Ovary (tissue), 3 donors: ENCODE results near the gene C16orf89.

ENCODE experiments used
- CTCF ChIP-seq, 3 donors: fragments of 450-650 bp in 2 of 3; fragments of 200-600 bp in 1 of 3; IDR thresholded peaks; one replicate each; pipeline versions ENCODE4 v1.5.1 to v1.8.0; 2016 to 2022; ENCODE audit warnings: antibody characterized with exemption in 3 of 3, mild to moderate bottlenecking in 1 of 3
- EP300 ChIP-seq: sonication (generic); formaldehyde crosslinking; IDR thresholded peaks from one replicate; pipeline ENCODE4 v1.6.1; 2017; ENCODE audit warnings: antibody characterized with exemption
- donor health status: DM: no; HTN: no; CAD: no.

- TF ChIP-seq CTCF (IDR thresholded peaks at IDR 0.05) (no peak), EP300 (no peak)
These were observed 32.2 kb downstream of the C16orf89 start, which contains the start of gene NAGPA for GRCh38 chr16:5033256-5034166.
